Measurements from ENCODE around the gene MAN2A2. TPM values are rescaled to one million over a fixed set of nuclear protein-coding genes. Genes with fewer than 3 reads are reported as not detected.

MAN2A2 gene
- total RNA-seq, 6 experiments from 2014 or later: 41.4 to 91.6 (median 59.8) TPM

- no peak for ATAC-seq
- H3K4me3 ChIP-seq: no peak overlapping the region
- peaks cover 12 to 83% (median 56%) of the 10 kb centered on the region in 4 donors for H3K36me3 ChIP-seq
- H3K27me3 ChIP-seq: no peaks in the 10 kb centered on the region
- no peaks in the 10 kb centered on the region for H3K9me3 ChIP-seq
- peaks cover 0 to 18% (median 0%) of the 10 kb centered on the region in 4 donors for H3K4me1 ChIP-seq
- no peak for TF ChIP-seq CTCF (IDR thresholded peaks at IDR 0.05)
- TF ChIP-seq POLR2A (IDR thresholded peaks at IDR 0.05): no peak
- 83% methylated on average over 5 of the region's 12 CpGs for WGBS (ENCODE audit: insufficient coverage, low coverage, low lambda C conversion rate, missing lambda C conversion rate)
- DNase-seq: peak in 2 of 3 donors; percentile 14 to 46
- intact Hi-C loops (cut with DNase I): loop anchor here in 1 of 2 donors (10.0 kb wide), 1 partner anchor 269 kb away; no protein-coding TSS in a partner anchor
- peak overlapping the region in 1 of 3 donors; percentile 2 for H3K27ac ChIP-seq
These were observed 10.4 kb downstream of the MAN2A2 start for GRCh38 chr15:90913398-90913944.

GRCh38 chr15:90914305-90915080, 11.4 kb downstream of the MAN2A2 start:
- Histone ChIP-seq H3K27me3 (no peaks in the 10 kb centered on the region), H3K27ac (peak overlapping the region in 1 of 3 donors; percentile 73), H3K9me3 (no peaks in the 10 kb centered on the region), H3K4me3 (no peak overlapping the region), H3K36me3 (peaks cover 12 to 84% (median 57%) of the 10 kb centered on the region in 4 donors), H3K4me1 (peaks cover 0 to 18% (median 0%) of the 10 kb centered on the region in 4 donors)
- no peak for TF ChIP-seq CTCF (IDR thresholded peaks at IDR 0.05)
- 85% methylated on average over 15 of the region's 22 CpGs for WGBS (ENCODE audit: insufficient coverage, low coverage, low lambda C conversion rate, missing lambda C conversion rate)
- peak in 2 of 3 donors; percentile 45 to 53 for DNase-seq
- no peak for ATAC-seq
- intact Hi-C loops (cut with DNase I): loop anchor here in 1 of 2 donors (10.0 kb wide), 1 partner anchor 270 kb away; no protein-coding TSS in a partner anchor

GRCh38 chr15:90915216-90915807, 12.2 kb downstream of the MAN2A2 start:
- no peaks in the 10 kb centered on the region for H3K27me3 ChIP-seq
- 58% methylated on average over 6 of the region's 7 CpGs for WGBS (ENCODE audit: insufficient coverage, low coverage, low lambda C conversion rate, missing lambda C conversion rate)

More at GRCh38 chr15:90915216-90915807, 12.2 kb downstream of the MAN2A2 start:
- ATAC-seq (peak in 2 of 4 donors; percentile 7 to 44), DNase-seq (peak in 2 of 3 donors; percentile 32 to 47)
- H3K27ac ChIP-seq: peak overlapping the region in 1 of 3 donors; percentile 73
- no peaks in the 10 kb centered on the region for H3K9me3 ChIP-seq
- intact Hi-C loops (cut with DNase I): loop anchor here in 1 of 2 donors (10.0 kb wide), 1 partner anchor 271 kb away; no protein-coding TSS in a partner anchor
- peaks cover 12 to 84% (median 59%) of the 10 kb centered on the region in 4 donors for H3K36me3 ChIP-seq
- TF ChIP-seq CTCF (IDR thresholded peaks at IDR 0.05): no peak
- TF ChIP-seq POLR2A (IDR thresholded peaks at IDR 0.05): no peak
- H3K4me1 ChIP-seq: peaks cover 0 to 18% (median 0%) of the 10 kb centered on the region in 4 donors
- no peak overlapping the region for H3K4me3 ChIP-seq

Measured in right lobe of liver (tissue), 6 donors.